NT2/D1 (cell line): ENCODE measurements around the gene DUSP14.

ENCODE experiments used
- SUZ12 ChIP-seq: IDR thresholded peaks from 2 replicates; pipeline ENCODE4 v1.6.1; 2011; ENCODE audit not compliant: insufficient read length, insufficient read depth; ENCODE audit errors: extremely low read depth
- YY1 ChIP-seq: IDR thresholded peaks from 2 replicates; pipeline ENCODE4 v1.6.1; 2011; ENCODE audit not compliant: insufficient read length, insufficient read depth
- ZNF274 ChIP-seq: IDR thresholded peaks from 2 replicates; pipeline ENCODE4 v1.6.1; 2011; ENCODE audit warnings: mild to moderate bottlenecking, low read depth, low read length

DNA sequence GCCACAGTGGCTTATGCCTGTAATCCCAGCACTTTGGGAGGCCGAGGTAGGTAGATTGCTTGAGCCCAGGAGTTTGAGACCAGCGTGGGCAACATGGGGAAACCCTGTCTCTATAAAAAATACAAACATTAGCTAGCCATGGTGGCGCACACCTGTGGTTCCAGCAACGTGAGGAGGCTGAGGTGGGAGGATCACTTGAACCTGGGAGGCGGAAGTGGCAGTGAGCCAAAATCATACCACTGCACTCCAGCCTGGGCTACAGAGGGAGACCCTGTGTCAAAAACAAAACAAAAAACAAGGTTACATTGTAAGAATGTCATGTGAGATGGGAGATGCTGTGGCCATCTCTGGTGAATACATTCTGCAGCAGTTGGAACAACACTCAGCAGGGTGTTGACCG lies 13.5 kb downstream of the DUSP14 start:
- TF ChIP-seq YY1: no peak
- no peak for TF ChIP-seq ZNF274
- TF ChIP-seq SUZ12: no peak
